NT2/D1 (cell line): ENCODE results near the gene ZFYVE27.

Experiments used
- SUZ12 ChIP-seq: IDR thresholded peaks from 2 replicates; pipeline ENCODE4 v1.6.1; 2011; ENCODE audit not compliant: insufficient read length, insufficient read depth; ENCODE audit errors: extremely low read depth
- YY1 ChIP-seq: IDR thresholded peaks from 2 replicates; pipeline ENCODE4 v1.6.1; 2011; ENCODE audit not compliant: insufficient read length, insufficient read depth
- ZNF274 ChIP-seq: IDR thresholded peaks from 2 replicates; pipeline ENCODE4 v1.6.1; 2011; ENCODE audit warnings: mild to moderate bottlenecking, low read depth, low read length

DNA sequence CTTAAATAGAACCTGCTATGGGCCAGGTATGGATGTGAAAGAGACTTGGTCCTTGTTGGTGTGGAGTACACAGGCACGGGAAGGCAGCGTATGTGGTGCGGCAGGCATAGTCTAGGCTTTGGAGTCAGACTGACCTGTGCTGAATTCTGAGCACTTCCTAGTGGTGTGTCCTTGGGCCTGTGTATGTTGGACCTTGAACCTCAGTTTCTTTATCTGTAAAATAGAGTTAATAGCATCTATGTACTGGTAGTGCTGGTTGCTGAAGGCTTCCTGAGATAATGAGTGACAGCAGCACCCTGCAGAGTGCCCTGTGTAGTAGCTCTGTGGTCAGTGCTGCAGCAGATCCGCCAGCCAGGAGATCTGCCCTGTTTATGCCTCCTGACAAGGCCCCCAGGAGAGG, 40.2 kb downstream of the ZFYVE27 start:
- TF ChIP-seq SUZ12 (no peak), YY1 (no peak), ZNF274 (no peak)
